NB4 (cell line): ENCODE results near the gene KLHL28.

ENCODE experiments used
- DNase-seq: peaks from one replicate; pipeline ENCODE4 v3.0.0; 2010; ENCODE audit warnings: low read depth
- H3K4me3 ChIP-seq: one replicate; pipeline ENCODE4 v1.5.1; 2011; ENCODE audit warnings: mild to moderate bottlenecking, low read depth, low read length, moderate library complexity
- MYC ChIP-seq: IDR thresholded peaks from 2 replicates; pipeline ENCODE4 v1.6.1; 2011; ENCODE audit warnings: low read depth, low read length
- POLR2A ChIP-seq: IDR thresholded peaks from 2 replicates; pipeline ENCODE4 v1.6.1; 2011; ENCODE audit warnings: mild to moderate bottlenecking; ENCODE audit not compliant: insufficient read length; ENCODE audit errors: extremely low read depth
- TF ChIP-seq, protein P1 (sequence below): IDR thresholded peaks from 2 replicates; pipeline ENCODE4 v1.6.1; 2011; ENCODE audit warnings: low read depth, low read length
- TF ChIP-seq, protein P2 (sequence below): IDR thresholded peaks from one replicate; pipeline ENCODE4 v1.5.1; 2012; ENCODE audit warnings: low read depth, low read length

Gene KLHL28

GRCh38 chr14:44961554-44962333 is at the start of gene KLHL28, which contains the start of gene TOGARAM1:
Gene KLHL28, minus strand, starts transcription at chr14:44961947. Its CDS starts 16,019 bp downstream, at chr14:44945928.
Gene TOGARAM1, plus strand, starts transcription at chr14:44962190. Its CDS starts 232 bp downstream, at chr14:44962422.
- H3K4me3 ChIP-seq: peak within 1 kb of the TSS; percentile 97
- peak; percentile 99 for DNase-seq
- TF ChIP-seq, protein P1, sequence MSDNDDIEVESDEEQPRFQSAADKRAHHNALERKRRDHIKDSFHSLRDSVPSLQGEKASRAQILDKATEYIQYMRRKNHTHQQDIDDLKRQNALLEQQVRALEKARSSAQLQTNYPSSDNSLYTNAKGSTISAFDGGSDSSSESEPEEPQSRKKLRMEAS: peak; percentile 99
- TF ChIP-seq MYC (peak; percentile 89), POLR2A (peak; percentile 83)
- TF ChIP-seq, protein P2, sequence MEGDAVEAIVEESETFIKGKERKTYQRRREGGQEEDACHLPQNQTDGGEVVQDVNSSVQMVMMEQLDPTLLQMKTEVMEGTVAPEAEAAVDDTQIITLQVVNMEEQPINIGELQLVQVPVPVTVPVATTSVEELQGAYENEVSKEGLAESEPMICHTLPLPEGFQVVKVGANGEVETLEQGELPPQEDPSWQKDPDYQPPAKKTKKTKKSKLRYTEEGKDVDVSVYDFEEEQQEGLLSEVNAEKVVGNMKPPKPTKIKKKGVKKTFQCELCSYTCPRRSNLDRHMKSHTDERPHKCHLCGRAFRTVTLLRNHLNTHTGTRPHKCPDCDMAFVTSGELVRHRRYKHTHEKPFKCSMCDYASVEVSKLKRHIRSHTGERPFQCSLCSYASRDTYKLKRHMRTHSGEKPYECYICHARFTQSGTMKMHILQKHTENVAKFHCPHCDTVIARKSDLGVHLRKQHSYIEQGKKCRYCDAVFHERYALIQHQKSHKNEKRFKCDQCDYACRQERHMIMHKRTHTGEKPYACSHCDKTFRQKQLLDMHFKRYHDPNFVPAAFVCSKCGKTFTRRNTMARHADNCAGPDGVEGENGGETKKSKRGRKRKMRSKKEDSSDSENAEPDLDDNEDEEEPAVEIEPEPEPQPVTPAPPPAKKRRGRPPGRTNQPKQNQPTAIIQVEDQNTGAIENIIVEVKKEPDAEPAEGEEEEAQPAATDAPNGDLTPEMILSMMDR: no peak

DNA sequence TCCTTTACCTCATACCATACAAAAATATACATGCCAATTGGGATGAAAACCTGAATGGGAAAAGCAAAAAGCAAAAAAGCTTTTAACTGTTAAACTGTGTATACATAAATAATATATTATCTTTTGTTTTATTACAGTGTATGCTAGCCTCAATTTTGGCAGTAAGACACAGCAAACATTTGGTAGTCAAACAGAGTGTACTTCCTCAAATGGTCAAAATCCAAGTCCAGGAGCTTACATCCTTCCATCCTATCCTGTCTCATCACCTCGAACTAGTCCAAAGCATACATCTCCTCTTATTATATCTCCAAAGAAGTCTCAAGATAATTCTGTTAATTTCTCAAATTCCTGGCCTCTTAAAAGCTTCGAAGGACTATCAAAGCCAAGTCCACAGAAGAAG is 42.2 kb upstream of the KLHL28 start:
- H3K4me3 ChIP-seq: no peak overlapping the region
- no peak for DNase-seq
- no peak for TF ChIP-seq POLR2A
- no peak for TF ChIP-seq MYC
- TF ChIP-seq, protein P1: no peak
- TF ChIP-seq, protein P2: no peak

DNA sequence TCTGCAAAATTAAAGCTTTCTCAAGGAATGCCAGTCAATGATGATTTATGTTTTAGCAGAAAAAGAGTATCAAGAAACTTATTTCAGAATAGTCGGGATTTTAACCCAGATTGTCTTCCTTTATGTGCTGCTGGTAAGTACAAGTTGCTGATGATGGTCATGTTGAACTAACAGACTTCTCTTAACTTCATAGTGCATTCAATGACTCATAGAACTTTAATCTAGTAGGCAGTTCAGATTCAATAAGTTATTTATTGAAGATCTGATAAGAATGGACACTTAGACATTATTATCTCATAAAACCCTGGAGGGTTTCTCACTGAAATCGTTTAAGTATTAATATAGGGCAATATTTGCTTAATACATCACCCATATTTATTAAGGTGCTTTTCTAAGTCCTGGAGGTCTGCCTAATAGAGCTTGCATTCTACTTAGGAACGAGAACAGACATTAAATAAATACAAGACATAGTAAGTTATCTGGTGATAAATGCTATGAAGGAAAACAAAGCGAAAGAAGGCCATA is 34.1 kb upstream of the KLHL28 start:
- DNase-seq: no peak
- TF ChIP-seq POLR2A (no peak), MYC (no peak)
- TF ChIP-seq, protein P1: no peak
- TF ChIP-seq, protein P2: no peak
- no peak overlapping the region for H3K4me3 ChIP-seq

- TF ChIP-seq, protein P2: no peak
- TF ChIP-seq, protein P1: no peak
- TF ChIP-seq MYC (no peak), POLR2A (no peak)
- no peak overlapping the region for H3K4me3 ChIP-seq
- DNase-seq: no peak
Observed at GRCh38 chr14:44995196-44995595, 33.4 kb upstream of the KLHL28 start.

DNA sequence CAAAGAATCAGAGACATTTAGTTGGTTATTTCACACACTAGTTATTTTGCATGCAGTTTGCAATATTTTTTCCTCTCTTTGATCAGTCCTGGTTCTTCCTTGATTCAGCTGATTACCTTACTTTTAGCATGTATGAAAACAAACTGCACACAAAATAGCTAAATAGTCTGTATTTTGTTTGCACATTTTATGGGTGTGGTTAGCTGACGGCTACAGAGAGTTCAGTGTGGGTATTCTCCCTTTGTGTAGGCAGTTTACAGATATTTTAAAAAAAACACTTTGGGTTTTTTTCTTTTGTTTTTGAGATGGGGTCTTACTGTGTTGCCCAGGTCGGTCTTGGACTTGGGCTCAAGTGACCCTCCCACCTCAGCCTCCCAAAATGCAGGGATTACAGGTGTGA is 28.8 kb upstream of the KLHL28 start:
- H3K4me3 ChIP-seq: no peak overlapping the region
- no peak for DNase-seq
- TF ChIP-seq, protein P1: no peak
- TF ChIP-seq MYC (no peak), POLR2A (no peak)
- TF ChIP-seq, protein P2: no peak
